Memory B cell (primary cell): Measurements from ENCODE around the gene BAHCC1.

Source experiments
- ATAC-seq: fragments of 150-1000 bp; cut with Tn5 transposase; 2 replicates; pipeline ENCODE4 v1.10.0; 2021; ENCODE audit warnings: low read depth, mild to moderate bottlenecking, moderate library complexity
- DNase-seq, 2 donors: peaks; one replicate each; pipeline ENCODE4 v3.0.0; 2022; ENCODE audit warnings: low spot score in 2 of 2
- H3K27ac Mint-ChIP-seq: one replicate; pipeline ENCODE4 v1.8.0; 2022; ENCODE audit warnings: mild to moderate bottlenecking, moderate library complexity, mixed read lengths
- H3K27me3 Mint-ChIP-seq: one replicate; pipeline ENCODE4 v1.8.0; 2022; ENCODE audit warnings: mixed read lengths
- H3K36me3 Mint-ChIP-seq: one replicate; pipeline ENCODE4 v1.8.0; 2022; ENCODE audit warnings: mild to moderate bottlenecking, mixed read lengths
- H3K4me1 Mint-ChIP-seq: one replicate; pipeline ENCODE4 v1.8.0; 2022; ENCODE audit warnings: mixed read lengths
- H3K4me3 Mint-ChIP-seq: one replicate; pipeline ENCODE4 v1.8.0; 2022; ENCODE audit warnings: mild to moderate bottlenecking, moderate library complexity, mixed read lengths
- H3K9me3 Mint-ChIP-seq: one replicate; pipeline ENCODE4 v1.8.0; 2022; ENCODE audit warnings: mixed read lengths

Gene BAHCC1

DNA sequence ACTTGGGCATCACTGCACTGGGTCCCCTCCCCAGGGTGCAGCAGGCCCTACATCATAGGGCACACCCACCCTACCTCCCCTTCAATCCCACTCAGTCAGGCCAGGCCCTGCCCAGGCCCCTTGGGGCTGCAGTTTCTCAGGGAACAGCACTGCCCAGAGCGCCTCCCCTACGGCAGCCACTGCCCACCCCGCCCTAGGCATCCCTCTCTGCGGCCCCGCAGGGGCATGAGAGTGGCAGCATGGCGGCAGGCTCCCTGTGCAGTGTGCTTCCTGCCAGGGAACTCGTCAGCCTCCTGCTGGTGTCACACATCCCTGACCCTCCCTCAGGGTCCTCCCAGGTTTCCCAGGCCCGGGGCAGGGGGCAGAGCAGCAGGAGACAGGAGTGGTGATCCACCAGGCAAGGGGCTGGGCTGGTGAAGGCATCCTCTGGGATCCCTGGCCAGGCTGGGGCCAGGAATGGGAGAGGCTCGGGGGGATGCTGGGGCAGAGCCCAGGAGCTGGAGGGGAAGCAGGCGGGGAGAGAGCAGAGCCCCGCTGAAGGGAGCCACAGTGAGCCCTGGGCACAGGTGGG, 16.2 kb upstream of the BAHCC1 start:
- no peak overlapping the region for H3K27ac Mint-ChIP-seq
- H3K27me3 Mint-ChIP-seq = peaks cover 8% of the 10 kb centered on the region
- no peak for ATAC-seq
- no peak overlapping the region for H3K4me3 Mint-ChIP-seq
- H3K4me1 Mint-ChIP-seq = no peaks in the 10 kb centered on the region
- H3K36me3 Mint-ChIP-seq = no peaks in the 10 kb centered on the region
- no peaks in the 10 kb centered on the region for H3K9me3 Mint-ChIP-seq
- no peak for DNase-seq

DNA sequence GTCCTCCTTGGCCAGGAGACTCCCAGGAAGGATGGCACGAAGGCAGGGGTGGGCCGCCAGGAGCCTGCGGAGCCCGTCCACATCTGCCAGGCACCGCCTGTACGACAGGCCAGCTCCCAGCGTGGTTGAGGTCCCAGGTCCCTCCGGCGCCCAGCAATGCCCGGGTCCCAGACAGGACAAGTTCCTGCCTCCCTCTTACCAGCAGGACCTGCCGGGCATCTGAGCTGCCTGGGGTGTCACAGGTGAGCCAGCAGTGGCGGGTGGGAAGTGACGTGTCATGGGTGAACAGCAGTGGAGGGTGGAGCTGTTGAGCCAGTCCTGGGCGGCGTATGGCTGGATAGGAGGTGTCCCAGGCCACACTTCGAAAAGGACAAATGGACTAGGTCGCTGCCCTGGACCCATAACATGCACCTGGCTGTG, 15.7 kb upstream of the BAHCC1 start:
- peaks cover 8% of the 10 kb centered on the region for H3K27me3 Mint-ChIP-seq
- no peaks in the 10 kb centered on the region for H3K36me3 Mint-ChIP-seq
- no peaks in the 10 kb centered on the region for H3K9me3 Mint-ChIP-seq
- ATAC-seq (no peak), DNase-seq (no peak)
- H3K27ac Mint-ChIP-seq = no peak overlapping the region
- no peaks in the 10 kb centered on the region for H3K4me1 Mint-ChIP-seq
- H3K4me3 Mint-ChIP-seq = no peak overlapping the region

DNA sequence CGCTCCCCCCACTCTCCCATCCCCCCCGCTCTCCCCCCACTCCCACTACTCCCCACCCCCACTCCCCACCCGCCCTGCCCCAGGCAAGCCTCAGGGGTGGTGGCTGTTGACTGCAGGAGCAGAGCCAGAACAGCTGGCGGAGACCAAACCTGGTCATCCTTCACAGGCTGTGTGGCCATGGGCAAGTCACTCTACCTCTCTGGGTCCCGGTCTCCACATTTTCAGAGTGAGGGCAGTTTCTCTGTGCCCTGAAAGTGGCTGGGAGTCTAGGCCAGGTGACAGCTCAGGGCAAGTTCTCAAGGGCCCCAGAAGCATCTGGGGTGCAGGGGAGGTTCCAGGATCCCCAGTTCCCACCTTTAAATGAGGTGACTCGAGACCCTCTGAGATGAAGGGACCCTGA, 15.1 kb upstream of the BAHCC1 start:
- no peak overlapping the region for H3K4me3 Mint-ChIP-seq
- no peaks in the 10 kb centered on the region for H3K9me3 Mint-ChIP-seq
- H3K27me3 Mint-ChIP-seq = peaks cover 10% of the 10 kb centered on the region
- H3K36me3 Mint-ChIP-seq = no peaks in the 10 kb centered on the region
- ATAC-seq (no peak), DNase-seq (no peak)
- no peak overlapping the region for H3K27ac Mint-ChIP-seq
- no peaks in the 10 kb centered on the region for H3K4me1 Mint-ChIP-seq

DNA sequence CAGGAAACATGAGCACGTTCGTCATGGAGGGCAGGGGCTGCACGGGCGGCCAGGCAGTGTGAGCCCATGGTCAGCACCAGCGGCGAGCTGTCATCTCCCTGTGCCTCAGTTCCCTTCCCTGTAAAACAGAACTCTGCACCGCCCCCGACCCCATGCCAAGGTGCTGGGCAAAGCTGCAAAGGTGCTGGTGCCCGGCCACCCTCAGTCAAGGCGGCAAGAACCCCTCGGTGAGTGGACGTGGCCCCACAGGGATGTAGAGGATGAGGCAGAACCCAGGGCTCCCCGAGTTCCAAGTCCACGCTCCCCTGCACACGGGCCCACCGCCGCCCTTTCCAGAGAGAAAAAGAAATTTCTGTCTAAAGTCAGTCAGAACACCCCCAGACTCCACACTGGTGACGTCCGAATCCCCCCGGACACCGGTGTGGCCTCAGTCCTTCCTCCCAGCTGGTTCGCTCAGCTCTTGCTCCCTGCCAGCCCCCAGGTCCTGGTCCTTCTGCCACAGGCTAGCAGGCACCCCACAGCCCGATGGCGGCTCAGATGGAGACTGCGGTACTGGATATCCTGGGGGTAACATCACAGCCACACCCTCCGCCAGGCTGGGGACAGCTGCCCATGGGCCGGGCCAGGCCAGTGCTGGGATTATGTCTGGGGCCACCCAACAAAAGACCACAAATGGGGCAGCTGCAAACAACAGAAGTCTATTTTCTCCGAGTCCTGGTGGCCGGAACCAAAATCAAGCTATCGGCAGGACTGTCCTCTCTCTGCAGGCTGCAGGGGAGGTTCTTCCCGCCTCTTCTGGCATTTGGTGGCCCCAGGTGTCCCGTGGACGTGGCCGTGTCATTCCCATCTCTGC, 14.4 kb upstream of the BAHCC1 start:
- H3K9me3 Mint-ChIP-seq = no peaks in the 10 kb centered on the region
- no peaks in the 10 kb centered on the region for H3K4me1 Mint-ChIP-seq
- H3K27me3 Mint-ChIP-seq = peaks cover 9% of the 10 kb centered on the region
- H3K4me3 Mint-ChIP-seq = no peak overlapping the region
- DNase-seq (no peak), ATAC-seq (no peak)
- no peaks in the 10 kb centered on the region for H3K36me3 Mint-ChIP-seq
- H3K27ac Mint-ChIP-seq = no peak overlapping the region

DNA sequence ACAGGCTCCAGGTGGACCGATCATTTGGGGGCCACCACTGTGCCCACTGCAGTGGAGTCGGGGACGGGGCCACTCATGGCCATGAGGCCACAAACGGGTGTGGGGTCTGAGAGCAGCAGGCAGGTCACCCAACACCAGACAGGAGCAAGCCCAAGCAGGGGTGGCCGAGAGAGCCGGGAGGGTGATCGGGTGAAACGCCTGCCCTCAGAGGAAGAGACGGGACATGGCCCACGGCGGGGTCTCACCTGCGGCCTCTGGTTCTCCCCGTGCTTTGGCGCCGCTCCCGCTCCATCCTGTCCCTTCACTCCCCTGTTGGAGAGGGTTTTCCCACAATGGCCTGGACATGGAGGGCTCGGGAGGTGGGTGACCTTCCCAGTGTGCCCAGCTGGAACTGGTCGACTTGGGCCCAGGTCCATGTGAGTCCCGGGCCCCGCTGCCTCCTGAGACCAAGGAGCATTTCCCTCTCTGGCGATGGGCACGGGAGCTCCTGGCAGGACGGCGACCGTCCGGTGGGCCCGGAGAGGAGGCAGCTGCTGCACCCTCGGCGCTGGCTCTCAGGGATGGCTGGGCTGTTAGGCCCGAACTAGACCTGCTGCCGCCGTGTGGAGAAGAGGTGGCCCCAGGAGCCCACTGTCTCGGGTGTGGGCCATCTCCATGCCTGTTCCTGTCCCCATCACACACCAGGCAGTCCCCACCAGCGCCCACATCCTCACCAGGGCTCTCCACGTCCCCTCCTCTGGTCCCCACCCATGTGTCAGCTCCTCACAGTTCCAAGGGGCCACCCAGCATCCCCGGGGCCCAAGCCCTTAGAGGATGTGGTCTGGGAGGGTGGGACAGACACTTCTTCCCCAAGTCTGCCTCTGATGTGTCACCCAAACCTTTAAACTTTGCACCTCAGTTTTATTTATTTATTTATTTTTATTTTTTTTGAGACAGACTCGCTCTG, 13.4 kb upstream of the BAHCC1 start:
- ATAC-seq = no peak

DNA sequence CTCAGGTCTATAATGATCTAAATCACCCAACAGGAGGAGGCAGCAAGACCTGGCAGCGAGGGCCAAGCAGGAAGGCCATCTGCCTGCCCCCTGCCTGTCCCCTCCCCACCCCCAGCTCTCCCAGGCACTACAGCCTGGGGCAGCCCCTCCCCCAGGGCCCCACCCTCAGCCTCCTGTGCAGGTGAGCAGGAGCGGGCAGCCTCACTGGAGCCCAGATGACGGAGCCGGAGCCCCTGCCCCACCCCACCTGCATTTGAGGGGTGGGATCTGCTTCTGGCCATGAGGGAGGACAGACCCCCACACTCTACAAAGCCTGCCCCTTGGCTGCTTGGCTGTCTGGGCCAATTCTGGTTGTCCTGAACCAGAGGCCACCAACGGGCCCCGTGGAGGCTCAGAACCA, 12.4 kb upstream of the BAHCC1 start:
- no peak overlapping the region for H3K4me3 Mint-ChIP-seq
- DNase-seq (no peak), ATAC-seq (no peak)
- H3K9me3 Mint-ChIP-seq = no peaks in the 10 kb centered on the region
- H3K27me3 Mint-ChIP-seq = peaks cover 11% of the 10 kb centered on the region
- no peak overlapping the region for H3K27ac Mint-ChIP-seq
- H3K36me3 Mint-ChIP-seq = no peaks in the 10 kb centered on the region
- H3K4me1 Mint-ChIP-seq = no peaks in the 10 kb centered on the region

More for the DNA sequence above, 13.4 kb upstream of the BAHCC1 start:
- Mint-ChIP-seq H3K36me3 (no peaks in the 10 kb centered on the region), H3K9me3 (no peaks in the 10 kb centered on the region), H3K4me3 (no peak overlapping the region), H3K27ac (no peak overlapping the region), H3K4me1 (no peaks in the 10 kb centered on the region), H3K27me3 (peaks cover 12% of the 10 kb centered on the region)
- DNase-seq = no peak

DNA sequence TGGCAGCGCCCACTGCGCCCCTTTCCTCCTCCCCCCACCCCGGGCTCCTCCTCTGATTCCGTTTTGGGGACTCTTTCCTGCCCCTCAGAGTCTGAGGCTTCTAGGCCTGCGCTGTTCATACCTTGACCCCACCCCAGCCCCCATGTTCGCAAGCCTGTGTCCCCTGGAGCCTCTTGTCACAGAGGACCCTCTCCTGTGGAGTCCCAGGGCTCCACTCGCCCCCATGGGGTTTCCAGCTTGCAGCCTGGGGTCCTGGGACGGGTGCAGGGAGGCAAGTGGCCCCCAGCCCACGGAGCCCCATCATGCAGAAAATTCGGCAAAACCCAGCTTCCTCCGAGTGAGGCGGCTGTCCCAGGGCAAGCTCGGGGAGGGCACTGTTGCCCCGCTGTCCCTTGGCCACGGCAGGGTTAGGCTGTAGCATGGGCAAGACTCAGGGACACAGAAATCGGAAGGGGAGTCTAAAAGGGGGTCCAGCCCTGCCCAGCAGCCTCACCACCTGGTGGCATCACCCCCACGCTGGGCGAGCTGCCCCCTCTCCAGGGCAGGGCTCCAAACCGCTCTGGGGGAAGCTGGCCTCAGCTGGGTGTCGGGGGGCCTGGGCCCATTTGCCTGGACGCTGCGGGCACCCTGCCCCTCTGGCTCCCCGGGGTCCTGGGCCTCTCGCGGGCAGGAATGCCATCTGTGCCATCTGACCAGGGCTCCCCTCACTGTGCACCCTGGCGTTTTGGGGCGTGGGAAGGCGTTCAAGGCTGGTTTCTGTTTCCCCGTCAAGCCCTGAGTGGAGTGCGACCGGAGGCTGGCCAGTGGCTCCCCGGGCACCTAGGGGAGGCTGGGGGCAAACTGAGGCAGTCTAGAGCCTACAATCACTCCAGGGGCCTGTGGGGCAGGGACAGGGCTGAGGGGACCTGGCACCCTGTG, 11.5 kb upstream of the BAHCC1 start:
- H3K9me3 Mint-ChIP-seq = no peaks in the 10 kb centered on the region
- H3K27ac Mint-ChIP-seq = no peak overlapping the region
- H3K27me3 Mint-ChIP-seq = peaks cover 13% of the 10 kb centered on the region
- no peaks in the 10 kb centered on the region for H3K36me3 Mint-ChIP-seq
- no peaks in the 10 kb centered on the region for H3K4me1 Mint-ChIP-seq
- no peak for DNase-seq
- H3K4me3 Mint-ChIP-seq = no peak overlapping the region
- no peak for ATAC-seq

- H3K27ac Mint-ChIP-seq = no peak overlapping the region
These were observed 10.3 kb upstream of the BAHCC1 start for GRCh38 chr17:81384929-81385319.

DNA sequence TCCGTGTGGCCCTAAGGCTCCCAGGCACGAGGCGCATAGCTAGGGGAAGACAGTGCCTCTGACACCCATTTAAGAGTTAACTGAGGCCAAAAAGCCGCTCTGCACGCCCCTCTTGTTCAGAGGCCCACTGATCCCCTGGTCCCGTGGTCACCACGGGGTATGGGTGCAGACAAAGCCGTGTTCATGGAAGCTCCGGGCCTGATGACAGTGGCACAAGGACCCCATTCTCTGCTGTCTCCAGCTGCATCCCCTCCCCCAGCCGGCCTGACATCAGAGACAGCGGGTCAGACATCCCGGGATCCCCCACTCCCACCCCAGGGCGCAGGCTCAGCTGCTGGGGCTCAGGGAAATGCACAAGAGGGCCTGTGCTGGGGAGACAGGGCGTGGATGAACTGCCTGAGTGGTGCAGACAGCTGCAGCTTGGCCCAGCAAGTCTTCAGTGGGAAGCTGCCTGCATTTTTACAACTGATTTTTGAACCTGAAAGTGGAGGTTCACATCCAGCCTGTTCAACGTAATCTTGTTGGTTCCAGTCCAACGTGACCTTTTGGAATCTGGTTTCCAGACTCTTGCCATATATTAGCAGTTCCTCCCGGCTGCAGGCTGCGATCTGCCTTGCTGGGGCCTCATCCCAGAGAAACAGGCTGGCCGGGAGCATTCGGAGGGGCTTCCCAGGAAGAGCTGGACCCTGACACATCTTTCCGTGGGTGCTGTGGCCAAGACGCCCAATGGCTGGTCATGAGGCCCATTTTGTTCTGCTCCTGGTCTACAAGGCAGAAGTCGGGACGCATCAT, 9.7 kb upstream of the BAHCC1 start:
- Mint-ChIP-seq H3K4me3 (no peak overlapping the region), H3K36me3 (no peaks in the 10 kb centered on the region), H3K4me1 (no peaks in the 10 kb centered on the region), H3K27ac (no peak overlapping the region), H3K9me3 (no peaks in the 10 kb centered on the region), H3K27me3 (peaks cover 13% of the 10 kb centered on the region)
- DNase-seq (no peak), ATAC-seq (no peak)

More at GRCh38 chr17:81384929-81385319, 10.3 kb upstream of the BAHCC1 start:
- Mint-ChIP-seq H3K27me3 (peaks cover 13% of the 10 kb centered on the region), H3K4me3 (no peak overlapping the region), H3K36me3 (no peaks in the 10 kb centered on the region), H3K9me3 (no peaks in the 10 kb centered on the region), H3K4me1 (no peaks in the 10 kb centered on the region)
- DNase-seq = no peak
- no peak for ATAC-seq

DNA sequence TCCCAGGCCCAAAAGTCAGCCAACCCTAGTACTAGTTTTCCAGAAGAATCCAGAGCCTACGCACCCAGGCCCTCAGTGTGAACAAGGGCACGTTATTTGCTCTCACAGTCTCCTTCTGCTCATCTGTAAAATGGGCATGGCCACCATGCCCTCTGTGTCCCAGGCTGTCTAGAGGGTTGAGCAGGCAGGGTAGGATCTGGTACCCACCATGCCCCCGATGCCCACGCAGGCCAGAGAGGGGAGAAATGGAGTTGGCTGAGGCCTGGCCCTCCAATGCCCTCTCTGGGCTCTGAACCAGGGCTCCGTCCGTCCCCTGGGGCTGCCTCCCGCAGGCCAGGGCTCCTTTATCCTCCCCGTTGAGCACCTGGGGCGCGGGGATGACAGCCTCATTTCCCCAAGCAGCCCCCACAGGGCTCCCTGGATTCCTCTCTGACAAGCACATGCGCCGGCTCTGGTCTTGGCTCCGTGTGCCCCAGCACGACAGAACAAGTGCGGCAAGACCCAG, 9.1 kb upstream of the BAHCC1 start:
- Mint-ChIP-seq H3K27ac (no peak overlapping the region), H3K36me3 (no peaks in the 10 kb centered on the region), H3K27me3 (peaks cover 13% of the 10 kb centered on the region), H3K4me3 (no peak overlapping the region), H3K4me1 (no peaks in the 10 kb centered on the region), H3K9me3 (no peaks in the 10 kb centered on the region)
- ATAC-seq (no peak), DNase-seq (no peak)

- H3K4me3 Mint-ChIP-seq = no peak overlapping the region
- no peaks in the 10 kb centered on the region for H3K36me3 Mint-ChIP-seq
- peaks cover 16% of the 10 kb centered on the region for H3K27me3 Mint-ChIP-seq
- H3K9me3 Mint-ChIP-seq = no peaks in the 10 kb centered on the region
- no peak overlapping the region for H3K27ac Mint-ChIP-seq
- H3K4me1 Mint-ChIP-seq = no peaks in the 10 kb centered on the region
- DNase-seq = no peak
- peak; percentile 34 for ATAC-seq
These were observed 8.6 kb upstream of the BAHCC1 start for GRCh38 chr17:81386646-81387099.
